NCI-H2107 (cell line): ENCODE measurements around the gene MAP2K2.

ENCODE experiments used
- DNase-seq: peaks from one replicate; lab custom pipeline; 2025; lab: John Stamatoyannopoulos, UW

MAP2K2 gene

DNA sequence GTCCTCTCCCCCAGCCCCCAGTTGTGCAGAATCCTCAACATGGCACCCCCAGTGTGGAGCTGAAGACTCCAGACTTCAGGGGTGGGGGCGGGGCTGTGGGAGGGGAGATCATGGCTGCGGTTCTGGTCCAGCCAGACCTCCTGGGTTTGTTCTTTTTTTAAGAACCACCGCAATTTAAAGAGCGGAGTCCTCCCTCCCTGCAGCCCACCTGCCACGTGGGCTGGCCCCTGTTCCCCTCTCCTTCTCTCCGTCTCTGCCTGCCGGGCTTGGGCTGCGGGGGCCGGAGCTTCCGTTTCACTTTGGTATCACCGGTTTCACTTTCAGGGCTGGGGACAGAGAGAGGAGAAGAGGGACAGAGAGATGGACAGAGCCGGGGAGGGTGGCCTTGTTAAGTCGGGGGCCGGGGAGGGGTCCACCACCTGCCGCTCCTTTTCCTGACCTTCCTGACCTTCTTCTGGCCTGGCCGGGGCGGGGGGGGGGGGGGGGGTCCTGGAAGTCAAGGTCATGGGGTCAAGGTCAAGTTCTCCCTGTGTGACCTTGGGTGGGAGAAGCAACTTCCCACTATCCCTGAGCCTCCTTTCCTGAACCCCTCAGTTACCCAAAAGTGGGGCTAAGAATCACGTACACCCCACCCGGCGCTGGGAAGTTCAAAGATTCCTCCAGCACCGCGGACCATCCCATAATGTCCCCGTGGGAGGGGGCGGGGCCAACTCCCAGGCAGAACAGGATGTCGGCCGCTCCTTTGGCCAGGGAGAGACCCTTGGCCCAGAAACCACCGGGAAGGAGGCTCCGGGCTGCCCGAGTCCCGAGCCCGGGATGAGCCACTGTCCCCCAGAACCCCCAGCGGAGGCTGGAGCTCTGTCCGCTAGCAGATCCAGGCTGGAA is 45.9 kb downstream of the MAP2K2 start:
- no peak for DNase-seq

DNA sequence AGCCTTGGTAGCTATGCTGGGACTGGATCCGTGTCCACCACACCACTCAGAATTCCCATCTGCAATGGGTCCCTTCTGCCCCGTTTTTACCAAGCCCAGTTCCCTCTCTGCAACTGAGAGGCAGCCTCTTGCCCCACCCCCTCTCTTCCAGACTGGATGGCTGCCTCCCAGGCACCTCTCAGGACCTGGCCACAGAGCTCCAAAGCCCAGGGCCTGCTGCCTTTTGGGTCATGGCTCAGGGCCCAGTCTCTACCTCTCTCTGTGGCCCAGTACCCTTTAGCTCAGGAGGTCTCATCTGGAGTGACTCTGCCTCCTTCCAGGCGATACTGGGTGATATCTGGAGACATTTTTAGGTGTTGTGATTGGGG is 46.9 kb downstream of the MAP2K2 start:
- no peak for DNase-seq

DNA sequence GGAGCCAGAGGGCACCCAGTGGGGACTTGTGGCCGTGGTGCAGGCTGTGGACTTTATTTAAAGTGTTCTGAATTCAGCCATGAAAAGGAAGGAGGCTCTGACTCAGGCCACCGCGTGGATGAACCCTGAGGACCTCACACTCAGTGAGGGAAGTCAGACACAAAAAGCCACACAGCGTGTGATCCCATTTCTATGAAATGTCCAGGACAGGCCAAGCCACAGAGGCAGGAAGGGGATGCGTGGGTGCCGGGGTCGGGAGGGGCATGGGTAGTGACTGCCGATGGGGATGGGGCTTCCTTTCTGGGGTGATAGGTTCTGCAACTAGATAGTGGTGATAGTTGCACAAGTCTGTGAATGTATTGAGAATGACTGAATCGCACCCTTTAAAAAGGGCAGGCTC is 48.5 kb downstream of the MAP2K2 start:
- no peak for DNase-seq

DNA sequence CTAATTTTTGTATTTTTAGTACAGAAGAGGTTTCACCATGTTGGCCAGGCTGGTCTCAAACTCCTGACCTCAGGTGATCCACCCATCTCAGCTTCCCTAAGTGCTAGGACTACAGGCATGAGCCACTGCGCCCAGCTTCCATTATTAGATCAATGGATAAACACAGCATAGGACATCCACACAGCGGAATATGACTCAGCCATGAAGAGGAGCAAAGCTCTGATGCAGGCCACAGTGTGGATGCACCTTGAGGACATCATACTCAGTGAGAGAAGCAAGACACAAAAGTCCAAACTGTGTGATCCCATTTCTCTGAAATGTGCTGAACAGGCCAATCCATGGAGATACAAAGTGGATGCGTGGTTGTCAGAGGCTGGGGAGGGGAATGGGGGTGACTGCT is 52.3 kb downstream of the MAP2K2 start:
- no peak for DNase-seq

DNA sequence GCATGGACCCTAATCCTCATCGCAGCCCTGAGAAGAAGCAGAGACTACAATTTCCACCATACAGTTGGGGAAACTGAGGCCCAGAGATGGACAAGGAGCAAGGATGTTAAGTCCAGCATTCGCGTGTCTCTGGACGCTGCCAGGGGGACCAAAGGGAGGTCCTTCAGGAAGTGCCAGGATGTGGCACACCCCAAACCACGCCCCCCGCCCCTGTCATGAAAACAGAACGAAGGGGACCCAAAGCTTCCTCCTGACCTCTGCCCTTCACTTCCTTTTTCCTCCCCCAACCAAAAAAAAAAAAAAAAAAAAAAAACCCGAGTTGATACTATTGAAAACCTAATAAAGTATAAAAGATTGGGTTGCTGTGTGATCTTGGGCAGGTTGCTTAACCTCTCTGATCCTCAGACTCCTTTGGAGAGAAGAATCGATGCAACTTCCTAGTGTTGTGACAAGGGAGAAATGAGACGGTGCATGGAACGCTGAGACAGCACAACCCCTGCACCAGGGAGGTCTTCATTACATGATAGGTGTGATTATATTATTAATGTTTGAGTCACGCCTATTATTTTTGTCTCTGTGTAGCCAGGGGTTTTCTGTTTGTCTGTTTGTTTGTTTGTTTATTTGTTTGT is 54.5 kb downstream of the MAP2K2 start:
- no peak for DNase-seq

DNA sequence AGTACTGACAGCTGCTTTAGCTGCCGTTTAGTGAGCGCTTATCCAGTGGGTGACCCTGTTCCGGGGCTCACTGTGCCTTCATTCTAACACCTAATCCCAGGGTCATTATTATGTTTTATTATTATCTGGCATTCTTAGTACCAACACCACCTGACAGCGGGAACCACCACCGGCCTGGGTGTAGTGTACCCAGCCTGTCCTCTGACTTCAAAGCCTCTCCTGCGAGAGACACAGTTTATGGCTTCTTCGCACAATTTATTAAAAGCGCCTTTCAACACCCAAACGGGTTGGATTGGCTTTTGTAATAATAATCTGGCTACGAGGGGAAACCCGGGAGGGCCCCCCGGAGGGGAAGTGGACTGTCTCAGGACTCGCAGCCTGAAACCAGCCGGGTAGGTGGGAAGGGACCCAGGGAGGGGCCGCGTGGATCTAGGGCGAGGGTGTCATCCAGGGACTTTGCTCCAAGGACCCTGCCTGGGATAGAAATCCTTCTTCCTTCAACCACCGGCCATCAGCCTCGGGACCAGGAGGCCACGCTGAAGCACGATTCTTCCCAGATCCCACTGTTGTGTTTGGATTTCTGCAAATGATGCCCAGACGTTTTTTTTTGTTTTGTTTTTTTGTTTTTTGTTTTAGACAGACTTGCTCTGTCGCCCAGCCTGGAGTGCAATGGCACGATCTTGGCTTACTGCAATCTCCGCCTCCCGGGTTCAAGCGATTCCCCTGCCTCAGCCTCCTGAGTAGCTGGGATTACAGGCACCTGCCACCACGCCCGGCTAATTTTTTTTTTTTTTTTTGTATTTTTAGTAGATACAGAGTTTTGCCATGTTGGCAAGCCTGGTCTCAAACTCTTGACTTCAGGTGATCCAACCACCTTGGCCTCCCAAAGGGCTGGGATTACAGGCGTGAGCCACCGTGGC is 55.6 kb downstream of the MAP2K2 start:
- DNase-seq = no peak

DNA sequence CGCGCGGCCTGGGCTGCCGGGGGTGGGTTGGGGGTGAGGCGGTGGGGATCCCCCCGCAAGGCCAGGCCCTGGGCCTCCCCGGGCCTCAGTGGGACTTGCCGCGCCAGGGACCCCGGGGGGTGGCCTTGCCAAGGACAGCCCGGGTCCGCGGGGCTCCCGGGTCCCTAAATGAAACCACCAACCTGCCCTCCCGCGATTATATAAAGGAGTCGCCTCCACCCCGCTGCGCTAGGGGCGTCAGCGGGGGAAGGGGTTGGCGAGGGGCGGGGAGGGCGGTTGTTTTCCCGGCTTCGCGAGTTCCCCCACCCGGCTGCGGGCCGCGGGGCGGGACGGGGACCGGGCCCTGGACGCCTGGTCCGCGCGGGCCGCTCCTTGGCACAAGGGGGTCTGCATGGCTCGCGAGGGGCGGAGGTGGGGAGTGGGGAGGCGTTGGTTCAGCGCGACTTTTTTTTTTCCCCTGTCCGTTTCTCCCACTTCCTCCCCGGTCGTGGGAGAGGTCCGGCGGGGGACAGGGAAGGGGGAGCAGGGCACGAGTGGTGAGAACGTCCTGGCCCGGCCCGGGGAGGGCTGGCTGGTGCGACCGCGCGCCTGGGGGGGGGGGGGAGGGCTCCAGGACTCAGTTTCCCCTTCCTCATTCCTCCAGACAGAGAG is 56.4 kb downstream of the MAP2K2 start:
- DNase-seq = no peak

DNA sequence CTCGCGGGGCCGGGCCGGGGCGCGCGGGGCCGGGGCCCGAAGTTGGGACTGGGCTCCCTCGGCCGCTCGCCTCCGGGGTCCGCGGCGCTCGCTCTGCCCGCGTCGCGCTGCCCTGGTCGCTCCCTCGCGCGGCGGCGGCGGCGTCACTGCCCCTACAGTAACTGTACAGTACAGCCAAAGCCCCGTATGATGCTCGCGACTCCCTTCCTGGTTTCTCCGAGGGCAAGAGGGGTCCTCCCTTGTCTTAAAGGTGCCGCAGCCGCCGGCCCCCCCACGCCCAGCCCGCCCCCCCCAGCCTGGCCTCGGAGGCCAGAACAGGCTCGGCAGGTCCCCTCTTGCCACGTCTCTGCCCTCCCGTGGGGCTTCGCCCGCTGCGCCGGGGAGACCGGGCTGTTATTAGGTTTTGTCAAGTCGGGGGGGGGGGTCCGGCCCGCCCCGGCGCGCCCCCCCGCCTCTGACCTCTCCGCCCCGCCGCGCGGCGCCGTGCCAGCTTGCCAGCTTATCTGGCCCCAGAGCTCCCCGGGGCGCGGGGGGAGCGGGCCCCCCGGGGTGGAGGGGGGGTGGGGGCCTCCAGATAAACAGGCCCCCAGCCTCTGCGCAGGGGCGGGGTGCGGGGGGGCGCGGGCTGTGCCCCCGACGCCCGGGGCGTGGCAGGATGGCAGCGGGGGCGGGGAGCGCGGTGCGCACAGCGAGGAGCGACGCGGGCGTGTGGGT is 57.1 kb downstream of the MAP2K2 start, which contains the start of gene ZBTB7A:
TSS of gene ZBTB7A (minus strand) at position 218 of the 714 bp plus-strand sequence. CDS start 11,667 bp downstream, outside the sequence.
- DNase-seq = no peak

DNA sequence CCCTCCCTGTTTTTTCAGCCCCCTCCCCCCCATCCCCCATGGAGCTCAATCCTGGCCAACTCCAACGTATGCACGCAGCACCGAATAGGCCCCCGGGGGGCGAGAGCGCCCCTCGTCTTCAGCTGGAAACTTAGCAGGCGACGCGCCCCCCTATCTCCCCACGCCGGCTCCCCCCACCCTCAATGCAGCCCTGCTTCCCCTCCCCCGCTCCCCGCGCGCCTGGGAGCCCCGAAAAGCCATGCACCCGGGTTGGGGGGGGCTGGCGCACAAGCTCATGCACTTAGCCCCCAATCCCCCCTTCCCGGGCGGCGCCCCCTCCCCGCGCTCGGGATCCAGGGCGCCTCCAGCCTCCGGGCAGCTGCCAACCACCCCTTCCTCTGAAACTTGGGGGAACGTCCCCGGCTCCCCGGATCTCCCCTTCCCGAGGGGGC is 57.7 kb downstream of the MAP2K2 start:
- no peak for DNase-seq

DNA sequence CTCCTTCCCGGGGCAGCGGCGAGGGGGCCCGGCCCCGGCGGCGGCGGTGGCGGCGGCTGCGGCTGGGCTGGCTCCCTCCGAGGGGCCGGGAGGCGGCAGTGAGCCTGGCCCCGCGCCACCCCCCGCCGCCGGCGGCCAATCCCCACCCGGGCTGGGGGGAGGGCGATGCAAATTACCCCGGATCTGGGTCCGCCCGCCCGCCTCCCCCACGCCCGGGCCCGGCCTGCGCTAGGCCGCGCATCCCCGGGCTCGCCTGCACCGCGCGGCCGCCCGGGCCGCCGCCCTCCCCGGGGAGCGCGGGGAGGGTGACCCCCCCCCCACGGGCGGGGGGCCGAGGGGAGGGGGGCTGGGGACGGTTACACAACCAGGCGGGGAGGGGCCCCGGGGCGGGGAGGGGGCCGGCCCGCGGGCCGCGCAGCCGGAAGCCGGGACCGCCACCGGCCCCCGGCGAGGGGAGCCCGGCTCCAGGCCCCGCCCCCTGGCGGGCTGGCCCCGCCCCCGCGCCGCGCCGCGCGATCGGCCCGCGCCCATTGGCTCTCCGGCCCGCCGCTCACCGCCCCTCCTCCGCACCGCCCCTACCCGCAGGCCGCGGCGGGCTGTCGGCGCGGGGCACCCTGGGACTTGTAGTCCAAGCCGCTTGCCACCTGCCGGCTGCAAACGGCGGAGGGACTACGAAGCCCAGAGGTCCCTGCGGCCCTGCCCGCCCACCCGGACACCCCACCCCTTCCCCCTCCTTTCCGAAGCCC is 58.3 kb downstream of the MAP2K2 start:
- peak; percentile 91 for DNase-seq

DNA sequence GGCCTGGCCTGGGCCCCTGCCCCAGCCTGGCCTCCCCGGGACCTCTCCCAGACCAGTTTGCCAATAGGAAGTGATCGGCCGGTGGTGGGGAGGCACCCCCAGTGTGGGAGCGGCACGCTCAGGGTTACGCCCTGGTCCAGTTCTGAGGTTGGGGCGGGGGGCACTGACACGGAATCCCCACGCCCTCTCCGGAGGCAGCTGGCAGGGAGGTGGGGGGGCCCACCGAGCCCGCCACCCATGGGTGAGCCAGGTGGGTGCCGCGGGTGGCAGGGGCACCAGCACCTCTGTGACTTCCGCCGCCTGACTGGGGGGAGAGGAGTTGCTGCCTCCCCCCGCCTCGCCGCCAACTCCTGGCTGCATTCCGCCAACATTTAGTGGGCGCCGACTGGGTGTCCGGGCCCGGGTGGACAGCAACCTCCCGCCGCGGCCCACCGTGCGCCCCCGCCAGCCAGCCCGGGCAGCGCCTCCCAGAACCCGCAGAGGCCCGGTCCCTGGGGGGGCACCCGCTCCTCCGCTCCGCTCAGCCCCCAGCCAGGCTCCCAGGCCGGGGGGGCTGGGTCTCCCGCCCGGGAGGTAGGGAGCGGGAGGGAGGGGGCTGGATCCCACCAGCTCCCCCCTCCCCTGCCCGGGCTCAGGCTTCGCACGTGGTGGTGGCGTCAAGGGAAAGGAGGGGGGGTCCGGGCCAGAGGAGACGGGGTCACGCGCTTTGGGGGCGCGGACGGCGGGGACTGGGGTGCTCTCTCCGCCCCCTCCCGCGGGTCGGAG is 59.2 kb downstream of the MAP2K2 start:
- DNase-seq = no peak

DNA sequence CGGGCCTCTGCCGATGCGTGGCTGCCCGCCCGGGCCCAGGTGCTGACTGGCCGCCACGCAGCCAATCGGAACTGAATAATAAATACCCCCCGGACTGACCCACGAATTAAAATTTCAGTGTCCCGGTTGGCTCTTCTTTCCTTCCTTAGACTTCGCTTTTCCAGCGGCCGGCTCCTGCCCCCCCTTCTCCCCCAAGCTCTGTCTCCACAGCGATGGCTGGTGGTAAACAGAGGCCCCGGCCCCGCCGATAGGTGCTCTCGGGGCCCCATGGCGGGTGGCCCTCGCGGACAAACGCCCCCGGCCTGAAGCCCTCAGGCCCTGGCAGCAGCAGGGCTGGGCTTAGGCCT is 59.8 kb downstream of the MAP2K2 start:
- no peak for DNase-seq

DNA sequence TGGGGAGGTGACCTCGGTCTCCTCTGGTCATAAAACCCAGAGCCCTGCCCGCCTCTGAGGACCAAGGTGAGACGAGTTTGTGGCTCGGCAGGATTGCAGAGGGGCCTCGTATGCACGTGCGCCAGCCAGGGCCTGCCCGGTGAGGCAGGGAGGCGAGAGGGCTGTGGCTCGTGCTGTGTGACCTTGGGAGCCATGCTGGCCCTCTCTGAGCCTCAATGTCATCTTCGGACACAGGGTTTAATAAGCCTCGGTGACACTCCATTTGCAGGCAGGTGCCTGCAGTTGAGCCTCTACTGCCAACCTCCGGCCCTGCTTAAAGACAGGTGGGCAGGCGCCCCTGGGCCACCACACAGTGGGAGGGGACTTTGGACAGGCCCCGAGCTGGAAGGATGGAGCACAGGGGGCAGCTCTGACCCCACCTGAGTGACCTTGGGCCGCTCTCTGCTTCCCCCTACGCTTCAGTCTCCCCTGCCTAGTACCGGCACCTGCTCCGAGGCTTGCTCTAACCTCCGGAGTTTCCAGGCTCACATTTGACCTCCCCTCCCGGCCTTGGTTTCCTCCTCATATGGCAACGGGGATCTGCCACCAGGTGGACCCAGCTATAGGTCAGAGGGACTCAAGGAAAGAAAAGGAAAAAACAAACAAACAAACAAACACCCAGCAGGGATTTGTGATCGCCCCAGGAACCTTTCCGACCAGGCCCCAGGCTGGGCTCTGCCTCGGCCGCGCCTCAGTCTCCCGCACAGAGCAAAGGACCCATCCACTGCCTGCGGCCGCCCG is 60.4 kb downstream of the MAP2K2 start:
- no peak for DNase-seq

DNA sequence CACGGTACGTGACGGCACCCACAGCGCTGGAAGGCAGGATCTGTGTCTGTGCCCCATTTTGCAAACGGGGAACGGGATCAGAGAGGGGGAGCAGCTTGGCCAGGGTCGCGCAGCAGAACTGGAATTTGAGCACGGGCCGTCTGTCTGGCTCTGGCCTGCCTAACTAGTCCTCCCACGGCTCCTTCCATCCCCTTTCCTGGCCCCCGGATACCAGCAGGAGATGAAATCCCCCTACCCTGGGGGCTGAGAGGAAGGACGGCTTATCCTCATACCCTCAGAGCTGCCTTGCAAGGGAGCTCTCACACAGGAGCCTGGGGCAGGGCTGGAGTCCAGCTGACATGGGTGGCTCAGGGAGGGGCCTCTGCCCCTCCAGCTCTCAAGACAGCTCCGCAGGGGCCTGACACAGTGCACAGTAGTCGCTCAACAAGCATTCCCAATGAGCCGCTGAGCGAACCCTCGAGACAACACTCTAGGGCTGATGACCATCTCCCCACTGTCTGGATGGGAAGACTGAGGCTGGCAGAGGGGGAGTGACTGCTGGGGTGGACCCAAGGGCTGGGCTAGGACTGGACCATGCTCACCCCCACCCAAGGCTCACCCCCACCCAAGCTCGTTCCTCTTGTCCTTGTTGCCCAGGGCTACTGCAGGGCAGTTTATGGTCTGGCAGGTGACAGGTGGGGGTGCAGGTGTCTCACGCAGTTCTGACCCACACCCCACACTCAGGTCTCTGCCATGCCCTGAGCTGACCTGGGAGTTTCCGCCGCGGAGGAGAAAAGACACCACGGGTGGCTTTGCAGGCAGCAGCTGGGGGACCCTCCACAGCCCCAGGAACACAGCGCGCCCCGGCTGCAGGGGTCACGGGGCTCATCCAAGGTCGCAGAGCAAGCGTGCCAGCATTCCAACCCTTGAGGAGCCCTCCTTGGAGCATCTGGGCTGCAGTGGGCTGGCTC is 61.2 kb downstream of the MAP2K2 start:
- DNase-seq = no peak

DNA sequence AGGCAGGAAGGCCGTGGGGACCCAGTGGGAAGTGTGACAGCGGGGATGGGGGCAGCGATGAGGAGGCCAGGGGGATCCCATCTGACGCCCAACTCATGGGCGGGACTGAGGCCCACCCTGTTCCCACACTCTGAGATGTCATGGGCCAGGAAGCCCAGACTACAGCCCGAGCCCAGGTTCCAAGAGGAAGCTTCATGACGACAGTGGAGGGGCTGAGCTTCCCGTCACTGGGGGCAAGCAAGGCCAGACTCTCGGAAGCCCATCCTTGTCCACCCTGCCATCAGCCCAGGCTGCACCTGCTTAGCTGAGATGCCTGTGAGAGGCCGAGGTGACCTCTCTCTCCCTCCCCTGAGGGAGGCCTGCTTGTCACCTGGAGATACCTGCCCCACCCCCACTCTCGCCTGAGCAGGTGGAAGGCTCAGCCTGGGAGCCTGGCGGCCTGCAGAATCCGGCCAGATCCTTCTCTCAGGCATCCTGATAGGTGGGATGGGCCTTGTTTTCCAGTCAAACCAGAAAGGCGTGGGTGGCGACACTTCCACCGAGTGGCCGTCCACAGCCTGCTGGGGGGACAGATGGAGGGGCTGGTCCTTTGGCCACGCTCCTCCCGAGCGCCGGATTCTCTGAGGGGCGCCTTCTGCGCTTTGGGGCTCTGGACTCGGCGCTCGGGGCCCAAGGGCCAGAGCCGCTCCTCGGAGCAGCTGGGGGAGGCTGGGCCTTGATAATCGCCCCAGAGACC is 62.1 kb downstream of the MAP2K2 start:
- no peak for DNase-seq

DNA sequence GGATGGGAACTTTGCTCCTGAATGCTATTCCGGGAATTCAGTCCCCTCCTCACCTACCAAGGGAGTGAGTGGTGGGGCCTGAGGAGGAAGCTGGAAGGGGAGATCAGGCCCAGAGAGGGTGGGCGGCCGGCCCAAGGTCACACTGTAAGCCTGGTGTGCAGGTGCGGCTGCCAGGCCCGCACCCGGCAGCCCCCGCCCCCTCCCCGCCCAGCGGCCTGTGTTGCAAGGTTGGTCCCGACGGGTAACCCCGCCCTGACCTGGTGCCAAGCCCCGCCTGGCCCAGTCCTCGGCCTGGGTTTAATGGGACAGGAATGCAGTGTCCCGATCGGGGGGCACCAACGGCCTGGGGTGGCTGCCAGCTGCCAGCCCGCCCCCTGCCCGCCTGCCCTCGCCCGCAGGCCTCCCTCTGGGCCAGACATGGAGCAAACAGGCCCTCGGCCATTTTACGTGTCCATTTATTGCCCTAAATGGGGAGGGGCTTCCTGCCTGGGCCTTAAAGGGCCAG is 62.7 kb downstream of the MAP2K2 start:
- no peak for DNase-seq

DNA sequence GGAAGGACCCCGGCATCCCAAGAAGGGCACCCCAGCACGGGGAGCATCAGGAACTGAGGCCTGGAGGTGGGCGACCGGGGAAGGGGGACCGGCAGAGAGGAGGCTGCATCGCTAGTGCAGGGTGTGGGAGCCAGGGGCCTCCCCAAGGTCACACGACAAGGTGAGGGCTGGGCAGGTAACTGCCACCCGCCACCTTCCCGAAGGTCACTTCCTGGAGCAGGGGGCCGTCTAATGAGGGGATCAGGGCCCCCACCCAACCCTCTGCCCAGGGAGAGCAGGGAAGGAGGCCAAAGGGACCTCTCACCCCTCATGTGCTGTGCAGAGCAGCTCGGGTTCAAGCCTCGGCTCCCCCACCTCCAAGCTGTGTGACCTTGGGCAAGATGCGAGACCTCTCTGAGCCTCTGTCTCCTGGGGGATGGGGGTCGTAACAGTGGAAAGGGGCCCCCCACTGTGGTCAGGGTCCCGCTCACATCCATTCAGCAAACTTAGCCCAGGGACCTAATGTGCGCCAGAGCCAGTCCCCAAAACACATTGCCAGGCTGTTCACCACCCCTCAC is 63.2 kb downstream of the MAP2K2 start:
- no peak for DNase-seq
